Activated naive CD4-positive, alpha-beta T cell treated with anti-CD3 and anti-CD28 coated beads for 36 hours (primary cell): ENCODE measurements around the gene XIRP2. TPM values are rescaled to one million over a fixed set of nuclear protein-coding genes. Genes with fewer than 3 reads are reported as not detected.

Source experiments
- CTCF ChIA-PET: fragments of 350-600 bp; sonication (Branson Sonifier 250); formaldehyde crosslinking; loops from one replicate; lab custom pipeline; 2021; ENCODE audit warnings: antibody characterized with exemption; lab: Charles Lee
- DNase-seq: peaks from one replicate; pipeline ENCODE4 v3.0.0-alpha.2; 2020
- H3K27ac Mint-ChIP-seq: one replicate; pipeline ENCODE4 v1.8.0; 2021; ENCODE audit warnings: mild to moderate bottlenecking, mixed read lengths
- H3K27me3 Mint-ChIP-seq: one replicate; pipeline ENCODE4 v1.8.0; 2021; ENCODE audit warnings: low read depth, mixed read lengths
- H3K36me3 Mint-ChIP-seq: one replicate; pipeline ENCODE4 v1.8.0; 2021; ENCODE audit warnings: low read depth, mixed read lengths
- H3K4me1 Mint-ChIP-seq: one replicate; pipeline ENCODE4 v1.8.0; 2021; ENCODE audit warnings: low read depth, mixed read lengths
- H3K4me3 Mint-ChIP-seq: one replicate; pipeline ENCODE4 v1.8.0; 2021; ENCODE audit warnings: mild to moderate bottlenecking, moderate library complexity, mixed read lengths
- H3K9me3 Mint-ChIP-seq: one replicate; pipeline ENCODE4 v1.8.0; 2021; ENCODE audit warnings: mixed read lengths
- intact Hi-C: fragments of 100-400 bp; cut with micrococcal nuclease; formaldehyde crosslinking; loops from one replicate; pipeline ENCODE4 v1.15.1; 2023
- total RNA-seq, 2 experiments: library from RNA; stranded (reverse); gene quantifications; one replicate each; pipeline ENCODE4 v1.2.3, GENCODE V29; 2021

Gene XIRP2
- total RNA-seq, 2 experiments from 2014 or later = not detected

GRCh38 chr2:167293943-167294775, 405.9 kb downstream of the XIRP2 start:
- H3K4me1 Mint-ChIP-seq = peaks cover 12% of the 10 kb centered on the region
- H3K27me3 Mint-ChIP-seq = peaks cover 35% of the 10 kb centered on the region
- H3K27ac Mint-ChIP-seq = no peak overlapping the region
- intact Hi-C loops = loop anchor here (2.0 to 5.0 kb wide), 2 partner anchors 757 to 825 kb away; no protein-coding TSS in a partner anchor
- H3K36me3 Mint-ChIP-seq = no peaks in the 10 kb centered on the region
- H3K4me3 Mint-ChIP-seq = peak overlapping the region; percentile 75
- no peaks in the 10 kb centered on the region for H3K9me3 Mint-ChIP-seq
- DNase-seq = peak; percentile 7
- CTCF ChIA-PET = interaction anchor here (1.3 kb wide), 1 partner anchor 10 kb away, joined by 4 read pairs; no protein-coding TSS in a partner anchor

- Mint-ChIP-seq H3K9me3 (no peaks in the 10 kb centered on the region), H3K4me1 (peaks cover 12% of the 10 kb centered on the region), H3K36me3 (no peaks in the 10 kb centered on the region), H3K4me3 (peak overlapping the region; percentile 55), H3K27me3 (peaks cover 34% of the 10 kb centered on the region), H3K27ac (no peak overlapping the region)
- intact Hi-C loops = loop anchor here (5.0 kb wide), 1 partner anchor 757 kb away; no protein-coding TSS in a partner anchor
- CTCF ChIA-PET = no interaction called here
- no peak for DNase-seq
These were observed 406.5 kb downstream of the XIRP2 start for GRCh38 chr2:167294776-167295140.

DNA sequence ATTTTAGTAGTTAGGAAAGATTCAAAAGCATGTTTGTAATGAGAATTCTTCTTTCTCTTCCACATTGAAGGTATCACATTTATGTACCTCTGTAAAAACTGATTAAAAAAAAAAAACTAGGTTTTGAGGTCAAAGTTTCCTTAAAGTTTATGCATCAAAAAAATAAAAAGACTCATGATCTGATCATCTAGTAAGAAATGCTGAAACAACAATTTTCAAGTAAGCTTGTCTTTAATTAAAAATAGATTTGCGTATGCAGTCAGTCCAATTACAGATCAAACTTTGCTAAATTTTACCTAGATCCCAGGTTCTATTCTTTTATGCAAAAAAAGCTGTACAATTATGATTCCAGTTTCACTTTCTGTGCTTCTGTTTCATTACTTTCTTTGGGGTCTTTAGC, 409.0 kb downstream of the XIRP2 start:
- intact Hi-C loops = no loop called here
- CTCF ChIA-PET = no interaction called here
- Mint-ChIP-seq H3K4me3 (no peak overlapping the region), H3K27me3 (peaks cover 19% of the 10 kb centered on the region), H3K4me1 (peaks cover 12% of the 10 kb centered on the region), H3K27ac (no peak overlapping the region), H3K9me3 (no peaks in the 10 kb centered on the region), H3K36me3 (no peaks in the 10 kb centered on the region)
- no peak for DNase-seq

DNA sequence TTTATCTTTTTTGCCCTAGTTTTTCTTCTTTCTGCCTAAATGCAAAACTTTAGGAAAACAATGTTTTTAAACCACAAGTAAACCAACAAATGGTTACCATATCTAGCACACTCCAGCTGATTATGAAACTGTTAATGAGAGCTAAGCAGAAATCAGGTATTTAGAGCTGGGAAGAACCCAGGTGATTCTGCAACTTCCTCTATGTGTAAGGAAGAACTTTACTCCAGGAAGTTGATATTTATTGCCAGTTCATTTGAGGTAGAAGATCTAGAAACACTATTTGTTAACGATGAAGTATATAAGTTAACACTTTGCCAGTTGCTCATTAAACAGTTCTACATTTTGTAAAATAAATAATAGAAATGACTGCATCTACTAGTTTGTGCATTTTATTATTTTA, 409.7 kb downstream of the XIRP2 start:
- H3K36me3 Mint-ChIP-seq = no peaks in the 10 kb centered on the region
- CTCF ChIA-PET = no interaction called here
- no peaks in the 10 kb centered on the region for H3K9me3 Mint-ChIP-seq
- peaks cover 19% of the 10 kb centered on the region for H3K27me3 Mint-ChIP-seq
- intact Hi-C loops = no loop called here
- no peak overlapping the region for H3K27ac Mint-ChIP-seq
- H3K4me1 Mint-ChIP-seq = peaks cover 12% of the 10 kb centered on the region
- no peak overlapping the region for H3K4me3 Mint-ChIP-seq
- DNase-seq = no peak
